GM18502 (cell line): ENCODE data around the gene TTYH3.
A peak's percentile ranks its signal among the peaks of the same experiment; 100 is the strongest.

Experiments used
- ATAC-seq: cut with Tn5 transposase; IDR thresholded peaks from one replicate; pipeline ENCODE4 v1.9.1; 2021; ENCODE audit warnings: mild to moderate bottlenecking; ENCODE audit not compliant: unreplicated experiment, poor library complexity

The TTYH3 gene

GRCh38 chr7:2698581-2699288 is 66.9 kb downstream of the TTYH3 start:
- peak; percentile 96 for ATAC-seq

- ATAC-seq, result no peak
Measured at GRCh38 chr7:2699289-2699620, 67.5 kb downstream of the TTYH3 start.

DNA sequence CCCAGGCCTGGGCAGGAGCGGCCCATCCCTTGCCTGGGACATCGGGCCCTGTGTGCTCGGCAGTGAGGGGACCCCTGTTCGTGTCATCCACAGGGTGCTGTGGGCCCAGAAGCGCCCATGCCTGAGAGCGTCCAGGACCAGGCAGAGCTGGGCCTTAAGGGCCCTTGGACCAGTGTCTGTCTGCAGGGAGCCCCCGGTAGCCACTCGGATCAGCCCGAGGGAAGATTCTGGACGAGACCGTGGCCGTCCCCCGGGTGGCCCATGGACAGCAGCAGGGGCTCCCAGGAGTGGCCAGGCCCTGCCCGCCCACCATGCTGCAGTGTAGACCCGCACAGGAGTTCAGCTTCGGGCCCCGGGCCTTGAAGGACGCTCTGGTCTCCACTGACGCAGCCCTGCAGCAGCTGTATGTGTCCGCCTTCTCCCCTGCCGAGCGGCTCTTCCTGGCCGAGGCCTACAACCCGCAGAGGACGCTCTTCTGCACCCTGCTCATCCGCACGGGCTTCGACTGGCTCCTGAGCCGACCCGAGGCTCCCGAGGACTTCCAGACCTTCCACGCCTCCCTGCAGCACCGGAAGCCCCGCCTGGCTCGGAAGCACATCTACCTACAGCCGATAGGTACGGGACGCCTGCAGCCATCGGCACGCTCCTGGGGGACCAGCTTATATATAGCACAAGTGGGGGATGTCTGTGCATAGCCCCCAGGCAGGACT is 68.5 kb downstream of the TTYH3 start:
- no peak for ATAC-seq

DNA sequence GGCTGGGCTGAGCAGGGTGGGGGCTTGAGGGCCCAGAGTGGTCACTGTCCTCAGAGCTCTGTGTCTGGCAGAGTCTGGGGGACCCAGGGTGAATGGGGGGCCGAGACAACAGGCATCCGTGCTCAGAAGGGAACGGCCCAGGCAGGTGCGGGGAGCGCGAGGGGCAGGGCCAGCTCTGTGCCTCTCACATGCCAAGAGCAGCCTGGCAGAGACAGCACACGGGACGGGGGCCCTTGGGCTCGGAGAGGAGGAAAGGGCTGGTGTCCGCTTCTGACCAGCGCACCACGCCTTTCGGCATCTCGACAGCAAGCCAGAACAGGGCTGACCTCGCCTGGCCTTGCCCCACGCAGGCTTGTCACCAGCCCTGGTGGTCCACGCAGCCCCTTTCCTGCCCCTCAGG is 69.6 kb downstream of the TTYH3 start:
- no peak for ATAC-seq

GRCh38 chr7:2701832-2702593 is 70.2 kb downstream of the TTYH3 start:
- ATAC-seq, result no peak

DNA sequence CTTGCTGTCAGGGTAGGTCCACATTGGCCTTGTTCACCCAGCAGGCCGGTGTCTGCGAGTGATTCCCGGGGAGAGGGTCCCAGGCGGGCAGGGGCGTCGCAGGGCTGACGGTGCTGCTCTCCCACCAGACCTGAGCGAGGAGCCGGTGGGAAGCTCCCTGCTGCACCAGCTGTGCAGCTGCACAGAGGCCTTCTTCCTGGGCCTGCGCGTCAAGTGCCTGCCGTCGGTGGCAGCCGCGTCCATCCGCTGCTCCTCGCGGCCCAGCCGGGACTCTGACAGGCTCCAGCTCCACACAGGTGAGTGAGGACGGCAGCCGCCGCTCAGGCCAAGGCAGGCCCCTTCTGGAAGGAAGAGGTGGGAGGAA is 70.8 kb downstream of the TTYH3 start:
- ATAC-seq, result no peak

- ATAC-seq, result no peak
Measured at GRCh38 chr7:2705371-2706096, 73.7 kb downstream of the TTYH3 start.

- ATAC-seq, result no peak
Measured at GRCh38 chr7:2706685-2707126, 74.9 kb downstream of the TTYH3 start.

- ATAC-seq, result no peak
Measured at GRCh38 chr7:2707481-2707880, 75.7 kb downstream of the TTYH3 start.

DNA sequence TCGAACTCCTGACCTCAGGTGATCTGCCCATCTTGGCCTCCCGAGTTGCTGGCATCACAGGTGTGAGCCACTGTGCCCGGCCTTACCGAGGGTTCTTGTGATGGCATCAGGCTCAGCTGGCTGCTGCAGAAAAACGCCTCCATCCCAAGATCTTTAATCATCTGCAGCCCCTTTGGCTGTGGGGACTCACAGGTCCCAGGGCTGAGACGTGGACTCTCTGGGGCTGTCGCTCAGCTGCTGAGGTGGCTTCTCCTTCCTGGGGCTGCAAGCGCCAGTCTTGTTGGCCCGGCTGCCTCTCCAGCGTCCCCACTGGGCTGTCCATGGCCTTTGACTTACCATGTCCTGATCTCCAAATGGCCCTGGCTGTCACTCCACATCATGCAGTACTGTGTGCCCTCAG is 76.3 kb downstream of the TTYH3 start:
- ATAC-seq, result no peak

DNA sequence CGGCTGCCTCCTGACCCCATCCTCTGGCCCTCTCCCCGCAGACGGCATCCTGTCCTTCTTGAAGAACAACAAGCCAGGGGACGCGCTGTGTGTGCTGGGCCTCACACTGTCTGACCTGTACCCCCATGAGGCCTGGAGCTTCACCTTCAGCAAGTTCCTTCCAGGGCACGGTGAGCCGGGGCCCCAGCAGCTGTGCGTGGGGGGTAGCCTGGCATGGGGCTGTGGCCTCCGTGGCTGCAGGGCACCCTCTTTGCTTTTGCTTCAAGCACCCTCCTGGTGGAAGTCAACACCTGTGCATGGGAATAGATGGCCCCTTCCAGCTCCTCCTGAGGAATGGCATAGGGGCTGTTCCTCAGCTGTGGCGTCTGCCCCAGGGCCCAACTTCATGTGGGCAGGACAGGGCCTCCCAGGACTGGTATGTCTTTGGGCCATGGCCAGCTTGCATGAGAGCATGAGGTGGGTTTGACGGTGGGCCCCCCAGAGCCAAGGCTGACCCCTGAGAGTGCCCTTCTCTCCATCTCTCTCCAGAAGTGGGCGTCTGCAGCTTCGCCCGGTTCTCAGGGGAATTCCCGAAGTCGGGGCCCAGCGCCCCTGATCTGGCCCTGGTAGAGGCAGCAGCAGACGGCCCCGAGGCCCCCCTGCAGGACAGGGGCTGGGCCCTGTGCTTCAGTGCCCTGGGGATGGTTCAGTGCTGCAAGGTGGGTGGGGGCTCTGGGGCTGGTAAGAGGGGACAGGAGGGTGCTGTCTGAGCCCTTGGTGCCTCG is 76.9 kb downstream of the TTYH3 start:
- no peak for ATAC-seq

GRCh38 chr7:2709553-2710285 is 77.9 kb downstream of the TTYH3 start:
- peak; percentile 77 for ATAC-seq

- ATAC-seq, result peak; percentile 67
Measured at GRCh38 chr7:2710286-2710655, 78.5 kb downstream of the TTYH3 start.

GRCh38 chr7:2710901-2711551 is 79.2 kb downstream of the TTYH3 start:
- peak; percentile 33 for ATAC-seq

- no peak for ATAC-seq
Measured at GRCh38 chr7:2711895-2712675, 80.3 kb downstream of the TTYH3 start.

GRCh38 chr7:2713370-2713769 is 81.6 kb downstream of the TTYH3 start:
- no peak for ATAC-seq

DNA sequence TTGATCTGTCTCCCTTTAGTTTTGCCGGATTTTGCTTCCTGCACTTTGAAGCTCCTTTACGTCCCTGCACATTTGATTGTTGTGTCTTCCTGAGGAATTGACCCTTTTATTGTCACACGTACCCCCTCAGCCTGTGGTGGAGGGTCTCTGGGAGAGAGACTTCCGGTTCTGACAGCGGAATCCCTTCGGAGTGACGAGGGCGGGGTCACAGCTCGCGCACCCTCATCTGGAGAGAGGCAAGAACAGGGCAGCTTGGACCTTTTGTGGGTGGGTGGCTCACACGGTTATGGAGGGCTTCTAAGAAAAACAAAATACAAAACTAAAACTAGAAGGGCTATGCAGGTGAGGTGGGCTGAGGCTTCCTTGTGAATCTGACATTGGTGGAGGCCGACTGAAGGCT is 82.2 kb downstream of the TTYH3 start:
- no peak for ATAC-seq
